Astrocyte (in vitro differentiated cells and primary cell): ENCODE results near the gene PTPRN2. TPM values are rescaled to one million over a fixed set of nuclear protein-coding genes. Genes with fewer than 3 reads are reported as not detected.

Source experiments
- DNase-seq: peaks from one replicate; pipeline ENCODE4 v3.0.0-alpha.2; 2010; ENCODE audit warnings: low read depth
- FAIRE-seq: peaks from 2 replicates; lab custom pipeline; 2011; peaks lifted over from hg19 to GRCh38; lab: Jason Lieb, UNC
- H2AFZ ChIP-seq: 2 replicates; pipeline ENCODE4 v1.6.0; 2012; ENCODE audit warnings: low read depth, low read length, inconsistent platforms
- H3K27ac ChIP-seq: 2 replicates; pipeline ENCODE4 v1.5.1; 2011; ENCODE audit warnings: low read depth, low read length, inconsistent platforms
- H3K27me3 ChIP-seq: 2 replicates; pipeline ENCODE4 v1.6.0; 2011; ENCODE audit warnings: low read length, inconsistent platforms; ENCODE audit not compliant: insufficient read depth
- H3K36me3 ChIP-seq: 2 replicates; pipeline ENCODE4 v1.5.1; 2011; ENCODE audit warnings: low read length, inconsistent platforms; ENCODE audit not compliant: insufficient read depth
- H3K4me1 ChIP-seq: 2 replicates; pipeline ENCODE4 v1.5.1; 2011; ENCODE audit warnings: low read length, inconsistent platforms; ENCODE audit not compliant: insufficient read depth
- H3K4me2 ChIP-seq: 2 replicates; pipeline ENCODE4 v1.6.0; 2012; ENCODE audit warnings: low read length, inconsistent platforms
- H3K4me3 ChIP-seq: 2 replicates; pipeline ENCODE4 v1.5.1; 2011; ENCODE audit warnings: low read depth, mild to moderate bottlenecking, low read length, inconsistent platforms; ENCODE audit not compliant: insufficient read depth
- H3K79me2 ChIP-seq: 2 replicates; pipeline ENCODE4 v1.6.0; 2012; ENCODE audit warnings: mild to moderate bottlenecking, low read length, inconsistent platforms; ENCODE audit not compliant: insufficient read depth
- H3K9ac ChIP-seq: 2 replicates; pipeline ENCODE4 v1.6.0; 2012; ENCODE audit warnings: mild to moderate bottlenecking, low read length, inconsistent platforms
- H3K9me3 ChIP-seq: 2 replicates; pipeline ENCODE4 v1.5.1; 2012; ENCODE audit warnings: low read depth, mild to moderate bottlenecking, low read length, inconsistent platforms; ENCODE audit not compliant: insufficient read depth
- H4K20me1 ChIP-seq: 2 replicates; pipeline ENCODE4 v1.6.0; 2012; ENCODE audit warnings: low read length, inconsistent platforms; ENCODE audit not compliant: insufficient read depth
- H3K27ac Mint-ChIP-seq: one replicate; pipeline ENCODE4 v1.8.0; 2021; ENCODE audit warnings: mild to moderate bottlenecking, mixed read lengths; ENCODE audit not compliant: unreplicated experiment
- H3K27me3 Mint-ChIP-seq: one replicate; pipeline ENCODE4 v1.8.0; 2021; ENCODE audit warnings: low read depth, mixed read lengths; ENCODE audit not compliant: unreplicated experiment
- H3K36me3 Mint-ChIP-seq: one replicate; pipeline ENCODE4 v1.8.0; 2021; ENCODE audit warnings: low read depth, mixed read lengths; ENCODE audit not compliant: unreplicated experiment
- H3K4me1 Mint-ChIP-seq: one replicate; pipeline ENCODE4 v1.8.0; 2021; ENCODE audit warnings: low read depth, mixed read lengths; ENCODE audit not compliant: unreplicated experiment
- H3K4me3 Mint-ChIP-seq: one replicate; pipeline ENCODE4 v1.8.0; 2021; ENCODE audit warnings: mild to moderate bottlenecking, moderate library complexity, mixed read lengths; ENCODE audit not compliant: unreplicated experiment
- H3K9me3 Mint-ChIP-seq: one replicate; pipeline ENCODE4 v1.8.0; 2021; ENCODE audit warnings: mild to moderate bottlenecking, mixed read lengths; ENCODE audit not compliant: unreplicated experiment
- EZH2 ChIP-seq: IDR thresholded peaks from 2 replicates; pipeline ENCODE4 v1.6.1; 2012; ENCODE audit warnings: mild to moderate bottlenecking, low read length, inconsistent platforms; ENCODE audit not compliant: insufficient read depth
- total RNA-seq: library from RNA; stranded (reverse); gene quantifications from 2 replicates; pipeline ENCODE4 v1.2.1, GENCODE V29; 2021
- TF ChIP-seq, protein P1 (sequence below): IDR thresholded peaks from 2 replicates; pipeline ENCODE4 v1.5.1; 2011; ENCODE audit warnings: low read depth, mild to moderate bottlenecking, inconsistent platforms, low read length, moderate library complexity; ENCODE audit not compliant: insufficient read depth

Gene PTPRN2
- total RNA-seq, 1 donor from 2014 or later, result 0.09 TPM

DNA sequence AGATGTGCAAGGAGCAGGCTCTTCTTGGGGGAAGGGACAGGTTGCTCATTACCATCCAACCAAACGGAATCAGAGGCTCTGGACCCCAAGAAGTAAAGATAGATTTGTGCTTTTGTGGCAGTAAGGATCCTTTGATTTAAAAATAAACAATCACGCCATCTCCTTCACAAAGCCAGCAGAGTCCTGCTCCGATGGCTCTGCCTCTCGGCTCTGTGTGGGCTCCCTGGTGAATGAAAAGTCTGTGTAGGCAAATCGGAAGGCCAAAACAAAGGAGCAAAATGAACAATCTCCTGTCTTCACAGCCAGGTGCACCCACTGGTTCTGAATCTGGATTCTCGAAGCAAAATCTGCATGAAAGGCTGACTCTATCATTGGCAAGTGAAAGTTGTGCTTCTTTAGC, 3.8 kb downstream of the PTPRN2 start:
- Histone ChIP-seq H3K27me3 (peaks cover 22% of the 10 kb centered on the region), H3K9ac (no peak overlapping the region), H3K79me2 (no peaks in the 10 kb centered on the region), H3K36me3 (no peaks in the 10 kb centered on the region), H3K4me1 (peaks cover 5% of the 10 kb centered on the region), H3K4me2 (no peak overlapping the region), H3K4me3 (no peak overlapping the region), H4K20me1 (no peaks in the 10 kb centered on the region), H3K9me3 (peaks cover 3% of the 10 kb centered on the region), H2AFZ (no peak overlapping the region), H3K27ac (no peak overlapping the region)
- Mint-ChIP-seq H3K27ac (no peak overlapping the region), H3K4me3 (no peak overlapping the region), H3K36me3 (peaks cover 3% of the 10 kb centered on the region), H3K27me3 (peaks cover 37% of the 10 kb centered on the region), H3K4me1 (no peaks in the 10 kb centered on the region), H3K9me3 (peaks cover 13% of the 10 kb centered on the region)
- TF ChIP-seq, protein P1, sequence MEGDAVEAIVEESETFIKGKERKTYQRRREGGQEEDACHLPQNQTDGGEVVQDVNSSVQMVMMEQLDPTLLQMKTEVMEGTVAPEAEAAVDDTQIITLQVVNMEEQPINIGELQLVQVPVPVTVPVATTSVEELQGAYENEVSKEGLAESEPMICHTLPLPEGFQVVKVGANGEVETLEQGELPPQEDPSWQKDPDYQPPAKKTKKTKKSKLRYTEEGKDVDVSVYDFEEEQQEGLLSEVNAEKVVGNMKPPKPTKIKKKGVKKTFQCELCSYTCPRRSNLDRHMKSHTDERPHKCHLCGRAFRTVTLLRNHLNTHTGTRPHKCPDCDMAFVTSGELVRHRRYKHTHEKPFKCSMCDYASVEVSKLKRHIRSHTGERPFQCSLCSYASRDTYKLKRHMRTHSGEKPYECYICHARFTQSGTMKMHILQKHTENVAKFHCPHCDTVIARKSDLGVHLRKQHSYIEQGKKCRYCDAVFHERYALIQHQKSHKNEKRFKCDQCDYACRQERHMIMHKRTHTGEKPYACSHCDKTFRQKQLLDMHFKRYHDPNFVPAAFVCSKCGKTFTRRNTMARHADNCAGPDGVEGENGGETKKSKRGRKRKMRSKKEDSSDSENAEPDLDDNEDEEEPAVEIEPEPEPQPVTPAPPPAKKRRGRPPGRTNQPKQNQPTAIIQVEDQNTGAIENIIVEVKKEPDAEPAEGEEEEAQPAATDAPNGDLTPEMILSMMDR, result no peak
- TF ChIP-seq EZH2, result no peak
- FAIRE-seq (no peak), DNase-seq (no peak)

DNA sequence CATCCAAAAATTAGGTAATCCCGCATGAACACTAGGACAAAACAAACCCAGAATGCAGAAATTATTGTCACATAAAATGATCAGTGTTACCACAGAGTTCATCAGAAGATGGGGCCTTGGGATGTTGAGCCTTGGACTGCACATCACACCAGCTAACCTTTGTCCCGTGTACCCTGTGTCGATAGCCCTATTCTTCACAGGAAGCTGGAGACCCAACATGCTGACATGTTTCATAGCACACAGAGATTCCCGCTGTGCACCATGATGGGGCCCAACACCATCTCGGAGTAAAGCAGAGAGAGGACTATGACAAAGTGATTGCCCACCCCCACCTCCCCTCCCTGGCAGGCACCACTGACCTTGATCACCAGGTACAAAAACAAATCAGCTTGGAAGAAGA, 4.5 kb downstream of the PTPRN2 start:
- Mint-ChIP-seq H3K4me3 (no peak overlapping the region), H3K27me3 (peaks cover 34% of the 10 kb centered on the region), H3K36me3 (peaks cover 3% of the 10 kb centered on the region), H3K9me3 (peaks cover 13% of the 10 kb centered on the region), H3K4me1 (no peaks in the 10 kb centered on the region), H3K27ac (no peak overlapping the region)
- H2AFZ ChIP-seq, result no peak overlapping the region
- H3K9me3 ChIP-seq, result peaks cover 3% of the 10 kb centered on the region
- no peak overlapping the region for H3K4me3 ChIP-seq
- DNase-seq (no peak), FAIRE-seq (no peak)
- no peaks in the 10 kb centered on the region for H3K36me3 ChIP-seq
- H3K4me2 ChIP-seq, result no peak overlapping the region
- no peaks in the 10 kb centered on the region for H4K20me1 ChIP-seq
- H3K27me3 ChIP-seq, result peaks cover 16% of the 10 kb centered on the region
- no peaks in the 10 kb centered on the region for H3K79me2 ChIP-seq
- peaks cover 5% of the 10 kb centered on the region for H3K4me1 ChIP-seq
- H3K27ac ChIP-seq, result no peak overlapping the region
- TF ChIP-seq EZH2, result no peak
- TF ChIP-seq, protein P1, result no peak
- H3K9ac ChIP-seq, result no peak overlapping the region

DNA sequence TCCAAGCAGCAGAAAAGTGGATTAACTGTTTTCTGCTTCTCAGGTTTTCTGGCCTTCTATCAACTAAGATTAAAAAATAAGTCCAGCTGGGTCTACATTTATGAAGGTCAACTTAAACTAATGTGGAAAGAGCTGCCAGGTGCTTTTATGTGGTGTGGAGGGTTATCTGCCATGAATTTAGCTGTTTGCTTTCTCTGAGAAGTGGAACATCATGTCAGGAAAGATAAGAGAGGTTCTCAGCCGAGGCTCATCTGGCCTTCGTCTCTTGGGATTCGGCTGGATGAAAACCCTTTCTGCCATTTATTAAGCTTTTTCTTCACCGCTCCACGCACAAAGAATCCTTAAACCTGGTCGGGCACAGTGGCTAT, 5.5 kb downstream of the PTPRN2 start:
- Histone ChIP-seq H3K36me3 (no peaks in the 10 kb centered on the region), H3K27ac (no peak overlapping the region), H3K4me1 (peaks cover 5% of the 10 kb centered on the region), H3K9ac (no peak overlapping the region), H3K79me2 (no peaks in the 10 kb centered on the region), H3K9me3 (peaks cover 3% of the 10 kb centered on the region), H4K20me1 (no peaks in the 10 kb centered on the region), H3K4me3 (no peak overlapping the region), H2AFZ (no peak overlapping the region), H3K4me2 (no peak overlapping the region), H3K27me3 (peaks cover 16% of the 10 kb centered on the region)
- H3K9me3 Mint-ChIP-seq, result peaks cover 13% of the 10 kb centered on the region
- no peaks in the 10 kb centered on the region for H3K4me1 Mint-ChIP-seq
- DNase-seq, result no peak
- H3K36me3 Mint-ChIP-seq, result peaks cover 3% of the 10 kb centered on the region
- peaks cover 34% of the 10 kb centered on the region for H3K27me3 Mint-ChIP-seq
- no peak for TF ChIP-seq EZH2
- TF ChIP-seq, protein P1, result no peak
- no peak for FAIRE-seq
- H3K4me3 Mint-ChIP-seq, result no peak overlapping the region
- no peak overlapping the region for H3K27ac Mint-ChIP-seq
